HG02763 (cell line): ENCODE measurements around the gene RBBP8NL.

Experiments used
- ATAC-seq: cut with Tn5 transposase; IDR thresholded peaks from one replicate; pipeline ENCODE4 v1.9.1; 2021; ENCODE audit warnings: mild to moderate bottlenecking, moderate library complexity; ENCODE audit not compliant: unreplicated experiment

The RBBP8NL gene

GRCh38 chr20:62393830-62394229 is 33.5 kb downstream of the RBBP8NL start:
- ATAC-seq = no peak

- no peak for ATAC-seq
Measured at GRCh38 chr20:62393335-62393665, 34.0 kb downstream of the RBBP8NL start.

- ATAC-seq = no peak
Measured at GRCh38 chr20:62392621-62393334, 34.6 kb downstream of the RBBP8NL start.

GRCh38 chr20:62392077-62392418 is 35.3 kb downstream of the RBBP8NL start:
- no peak for ATAC-seq

GRCh38 chr20:62391165-62392076 is 35.9 kb downstream of the RBBP8NL start:
- no peak for ATAC-seq

GRCh38 chr20:62390317-62391164 is 36.8 kb downstream of the RBBP8NL start:
- ATAC-seq = no peak

- ATAC-seq = no peak
Measured at GRCh38 chr20:62389601-62390087, 37.7 kb downstream of the RBBP8NL start.

GRCh38 chr20:62388839-62389600 is 38.3 kb downstream of the RBBP8NL start:
- no peak for ATAC-seq

- no peak for ATAC-seq
Measured at GRCh38 chr20:62387933-62388635, 39.3 kb downstream of the RBBP8NL start.

GRCh38 chr20:62387219-62387913 is 40.0 kb downstream of the RBBP8NL start:
- ATAC-seq = no peak

- peak; percentile 73 for ATAC-seq
Measured at GRCh38 chr20:62386383-62387218, 40.7 kb downstream of the RBBP8NL start, which contains the start of gene RPS21. RPS21 (plus strand) TSS chr20:62387103; CDS start chr20:62387339, 236 bp downstream.

- ATAC-seq = no peak
Measured at GRCh38 chr20:62382306-62383198, 44.8 kb downstream of the RBBP8NL start.

- ATAC-seq = no peak
Measured at GRCh38 chr20:62381842-62382241, 45.5 kb downstream of the RBBP8NL start.

GRCh38 chr20:62381202-62381797 is 46.0 kb downstream of the RBBP8NL start:
- ATAC-seq = no peak

- no peak for ATAC-seq
Measured at GRCh38 chr20:62378215-62378614, 49.1 kb downstream of the RBBP8NL start.

GRCh38 chr20:62377615-62378178 is 49.6 kb downstream of the RBBP8NL start:
- ATAC-seq = no peak

GRCh38 chr20:62377064-62377461 is 50.3 kb downstream of the RBBP8NL start:
- no peak for ATAC-seq
